HEK293 (cell line): ENCODE data around the gene FHDC1.

Experiments
- CTCF ChIA-PET: fragments of 350-600 bp; formaldehyde crosslinking; extraction: SDS; loops from one replicate; lab custom pipeline; 2021; ENCODE audit warnings: antibody characterized with exemption; lab: Yijun Ruan, JAX
- POLR2A ChIA-PET: fragments of 300-600 bp; formaldehyde crosslinking; extraction: SDS; loops from one replicate; lab custom pipeline; 2020; ENCODE audit warnings: antibody characterized with exemption, inconsistent platforms; lab: Yijun Ruan, JAX
- H3K27ac ChIP-seq: fragments of 200-500 bp; sonication (Bioruptor generic); 2 replicates; pipeline ENCODE4 v1.5.1; 2014; ENCODE audit warnings: low read depth, low read length, control low read depth, inconsistent platforms; ENCODE audit errors: extremely low read depth
- H3K36me3 ChIP-seq, 2 experiments: fragments of 200-500 bp in 1 of 2; sonication (Bioruptor generic) in 1 of 2; 1 replicate in 1 of 2; 2 replicates in 1 of 2; pipeline ENCODE4 v1.5.1; 2014 to 2017; ENCODE audit warnings: inconsistent platforms in 2 of 2, low read length in 2 of 2; ENCODE audit not compliant: control insufficient read depth in 2 of 2, insufficient read depth in 1 of 2
- H3K4me1 ChIP-seq: fragments of 200-500 bp; sonication (Bioruptor generic); 2 replicates; pipeline ENCODE4 v1.5.1; 2014; ENCODE audit warnings: mild to moderate bottlenecking, low read length, inconsistent platforms; ENCODE audit not compliant: control insufficient read depth, insufficient read depth
- H3K4me3 ChIP-seq: 2 replicates; pipeline ENCODE4 v1.5.1; 2011; ENCODE audit warnings: low read depth, mild to moderate bottlenecking, control low read depth, low read length, moderate library complexity
- H3K9me3 ChIP-seq: fragments of 200-500 bp; sonication (Bioruptor generic); 2 replicates; pipeline ENCODE4 v1.5.1; 2014; ENCODE audit warnings: low read depth, low read length, inconsistent platforms; ENCODE audit not compliant: control insufficient read depth, insufficient read depth
- HOXD13 ChIP-seq: sonication (generic); formaldehyde crosslinking; IDR thresholded peaks from 2 replicates; pipeline ENCODE4 v1.8.0; 2022; ENCODE audit warnings: missing genetic modification reagents, borderline replicate concordance
- TRIM28 ChIP-seq: IDR thresholded peaks from 2 replicates; pipeline ENCODE4 v1.6.1; 2011; ENCODE audit warnings: low read length, control low read depth, borderline replicate concordance
- WT1 ChIP-seq: fragments of 450-650 bp; formaldehyde crosslinking; IDR thresholded peaks from 2 replicates; pipeline ENCODE4 v1.5.1; 2016; ENCODE audit warnings: missing biosample characterization, missing genetic modification characterization
- ZNF132 ChIP-seq: fragments of 450-650 bp; formaldehyde crosslinking; IDR thresholded peaks from 2 replicates; pipeline ENCODE4 v1.5.1; 2017; ENCODE audit warnings: missing biosample characterization, missing genetic modification characterization, borderline replicate concordance
- ZNF302 ChIP-seq: fragments of 450-650 bp; formaldehyde crosslinking; IDR thresholded peaks from 2 replicates; pipeline ENCODE4 v1.5.1; 2016; ENCODE audit warnings: missing biosample characterization, missing genetic modification characterization, low read depth
- ZNF433 ChIP-seq: fragments of 450-650 bp; formaldehyde crosslinking; IDR thresholded peaks from 2 replicates; pipeline ENCODE4 v1.5.1; 2016; ENCODE audit warnings: missing biosample characterization, missing genetic modification characterization, low read depth
- ZNF521 ChIP-seq: fragments of 450-650 bp; formaldehyde crosslinking; IDR thresholded peaks from 2 replicates; pipeline ENCODE4 v1.5.1; 2017; ENCODE audit warnings: missing biosample characterization, mild to moderate bottlenecking, missing genetic modification characterization
- TF ChIP-seq, protein P1 (sequence below): fragments of 450-650 bp; formaldehyde crosslinking; IDR thresholded peaks from 2 replicates; pipeline ENCODE4; 2016; ENCODE audit warnings: missing biosample characterization, missing genetic modification characterization
- TF ChIP-seq, protein P2 (sequence below): fragments of 450-650 bp; formaldehyde crosslinking; IDR thresholded peaks from 2 replicates; pipeline ENCODE4 v1.5.1; 2016; ENCODE audit warnings: missing biosample characterization, missing genetic modification characterization
- TF ChIP-seq, protein P3 (sequence below): fragments of 450-650 bp; formaldehyde crosslinking; conservative IDR thresholded peaks from 2 replicates; pipeline ENCODE4 v1.5.1; 2016; ENCODE audit warnings: low read depth, missing biosample characterization, missing genetic modification characterization
- TF ChIP-seq, protein P4 (sequence below): fragments of 450-650 bp; formaldehyde crosslinking; IDR thresholded peaks from 2 replicates; pipeline ENCODE4 v1.5.1; 2016; ENCODE audit warnings: missing biosample characterization, missing genetic modification characterization
- TF ChIP-seq, protein P5 (sequence below): fragments of 450-650 bp; formaldehyde crosslinking; IDR thresholded peaks from 2 replicates; pipeline ENCODE4 v1.5.1; 2016; ENCODE audit warnings: missing biosample characterization, missing genetic modification characterization
- TF ChIP-seq, protein P6 (sequence below): fragments of 450-650 bp; formaldehyde crosslinking; IDR thresholded peaks from 2 replicates; pipeline ENCODE4 v1.5.1; 2016; ENCODE audit warnings: missing biosample characterization, missing genetic modification characterization

The FHDC1 gene

DNA sequence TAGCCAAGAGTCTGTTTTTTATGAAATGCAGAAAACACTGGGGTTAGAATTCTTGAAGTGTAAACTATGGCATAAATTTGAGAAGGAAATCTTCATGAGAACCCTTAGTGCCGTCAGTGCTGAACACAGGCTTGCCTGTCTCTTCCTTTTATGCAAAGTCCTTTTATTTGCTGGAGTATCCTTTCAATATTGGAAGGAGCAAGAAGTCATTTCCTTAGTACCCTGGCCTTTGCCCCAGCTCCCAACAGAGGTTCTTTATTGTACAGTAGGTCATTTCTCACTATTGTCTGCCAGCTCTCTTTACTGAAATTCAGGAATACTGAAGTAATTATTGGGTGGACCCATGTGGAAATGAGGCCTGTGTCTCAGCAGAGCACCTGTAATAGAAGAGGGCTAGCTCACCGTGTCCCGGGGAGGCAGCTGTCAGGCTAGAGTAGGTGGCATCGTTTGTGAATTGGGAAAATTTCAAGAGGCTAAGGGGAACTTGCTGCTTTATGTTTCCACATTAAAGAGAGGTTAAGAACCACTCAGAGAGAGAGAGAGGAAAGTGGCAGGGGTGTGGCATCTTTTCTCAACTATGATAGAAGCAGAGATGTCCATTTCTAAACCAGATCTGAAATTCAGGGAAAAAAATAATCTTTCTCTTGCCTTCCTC lies 8.7 kb downstream of the FHDC1 start (continued):
- TF ChIP-seq, protein P1, sequence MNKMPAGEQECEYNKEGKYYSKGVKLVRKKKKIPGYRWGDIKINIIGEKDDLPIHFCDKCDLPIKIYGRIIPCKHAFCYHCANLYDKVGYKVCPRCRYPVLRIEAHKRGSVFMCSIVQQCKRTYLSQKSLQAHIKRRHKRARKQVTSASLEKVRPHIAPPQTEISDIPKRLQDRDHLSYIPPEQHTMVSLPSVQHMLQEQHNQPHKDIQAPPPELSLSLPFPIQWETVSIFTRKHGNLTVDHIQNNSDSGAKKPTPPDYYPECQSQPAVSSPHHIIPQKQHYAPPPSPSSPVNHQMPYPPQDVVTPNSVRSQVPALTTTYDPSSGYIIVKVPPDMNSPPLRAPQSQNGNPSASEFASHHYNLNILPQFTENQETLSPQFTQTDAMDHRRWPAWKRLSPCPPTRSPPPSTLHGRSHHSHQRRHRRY (tag by site-specific recombination) = no peak
- TF ChIP-seq TRIM28 = no peak
- no peak for TF ChIP-seq ZNF433 (tag by site-specific recombination)
- TF ChIP-seq, protein P2, sequence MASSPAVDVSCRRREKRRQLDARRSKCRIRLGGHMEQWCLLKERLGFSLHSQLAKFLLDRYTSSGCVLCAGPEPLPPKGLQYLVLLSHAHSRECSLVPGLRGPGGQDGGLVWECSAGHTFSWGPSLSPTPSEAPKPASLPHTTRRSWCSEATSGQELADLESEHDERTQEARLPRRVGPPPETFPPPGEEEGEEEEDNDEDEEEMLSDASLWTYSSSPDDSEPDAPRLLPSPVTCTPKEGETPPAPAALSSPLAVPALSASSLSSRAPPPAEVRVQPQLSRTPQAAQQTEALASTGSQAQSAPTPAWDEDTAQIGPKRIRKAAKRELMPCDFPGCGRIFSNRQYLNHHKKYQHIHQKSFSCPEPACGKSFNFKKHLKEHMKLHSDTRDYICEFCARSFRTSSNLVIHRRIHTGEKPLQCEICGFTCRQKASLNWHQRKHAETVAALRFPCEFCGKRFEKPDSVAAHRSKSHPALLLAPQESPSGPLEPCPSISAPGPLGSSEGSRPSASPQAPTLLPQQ = no peak
- TF ChIP-seq, protein P3, sequence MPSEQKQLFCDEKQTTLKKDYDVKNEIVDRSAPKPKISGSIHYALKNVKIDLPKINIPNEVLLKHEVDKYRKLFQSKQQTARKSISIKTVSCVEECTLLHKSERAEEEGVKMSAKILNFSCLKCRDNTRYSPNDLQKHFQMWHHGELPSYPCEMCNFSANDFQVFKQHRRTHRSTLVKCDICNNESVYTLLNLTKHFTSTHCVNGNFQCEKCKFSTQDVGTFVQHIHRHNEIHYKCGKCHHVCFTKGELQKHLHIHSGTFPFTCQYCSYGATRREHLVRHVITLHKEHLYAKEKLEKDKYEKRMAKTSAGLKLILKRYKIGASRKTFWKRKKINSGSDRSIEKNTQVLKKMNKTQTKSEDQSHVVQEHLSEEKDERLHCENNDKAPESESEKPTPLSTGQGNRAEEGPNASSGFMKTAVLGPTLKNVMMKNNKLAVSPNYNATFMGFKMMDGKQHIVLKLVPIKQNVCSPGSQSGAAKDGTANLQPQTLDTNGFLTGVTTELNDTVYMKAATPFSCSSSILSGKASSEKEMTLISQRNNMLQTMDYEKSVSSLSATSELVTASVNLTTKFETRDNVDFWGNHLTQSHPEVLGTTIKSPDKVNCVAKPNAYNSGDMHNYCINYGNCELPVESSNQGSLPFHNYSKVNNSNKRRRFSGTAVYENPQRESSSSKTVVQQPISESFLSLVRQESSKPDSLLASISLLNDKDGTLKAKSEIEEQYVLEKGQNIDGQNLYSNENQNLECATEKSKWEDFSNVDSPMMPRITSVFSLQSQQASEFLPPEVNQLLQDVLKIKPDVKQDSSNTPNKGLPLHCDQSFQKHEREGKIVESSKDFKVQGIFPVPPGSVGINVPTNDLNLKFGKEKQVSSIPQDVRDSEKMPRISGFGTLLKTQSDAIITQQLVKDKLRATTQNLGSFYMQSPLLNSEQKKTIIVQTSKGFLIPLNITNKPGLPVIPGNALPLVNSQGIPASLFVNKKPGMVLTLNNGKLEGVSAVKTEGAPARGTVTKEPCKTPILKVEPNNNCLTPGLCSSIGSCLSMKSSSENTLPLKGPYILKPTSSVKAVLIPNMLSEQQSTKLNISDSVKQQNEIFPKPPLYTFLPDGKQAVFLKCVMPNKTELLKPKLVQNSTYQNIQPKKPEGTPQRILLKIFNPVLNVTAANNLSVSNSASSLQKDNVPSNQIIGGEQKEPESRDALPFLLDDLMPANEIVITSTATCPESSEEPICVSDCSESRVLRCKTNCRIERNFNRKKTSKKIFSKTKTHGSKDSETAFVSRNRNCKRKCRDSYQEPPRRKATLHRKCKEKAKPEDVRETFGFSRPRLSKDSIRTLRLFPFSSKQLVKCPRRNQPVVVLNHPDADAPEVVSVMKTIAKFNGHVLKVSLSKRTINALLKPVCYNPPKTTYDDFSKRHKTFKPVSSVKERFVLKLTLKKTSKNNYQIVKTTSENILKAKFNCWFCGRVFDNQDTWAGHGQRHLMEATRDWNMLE (tag by site-specific recombination) = no peak
- TF ChIP-seq, protein P4, sequence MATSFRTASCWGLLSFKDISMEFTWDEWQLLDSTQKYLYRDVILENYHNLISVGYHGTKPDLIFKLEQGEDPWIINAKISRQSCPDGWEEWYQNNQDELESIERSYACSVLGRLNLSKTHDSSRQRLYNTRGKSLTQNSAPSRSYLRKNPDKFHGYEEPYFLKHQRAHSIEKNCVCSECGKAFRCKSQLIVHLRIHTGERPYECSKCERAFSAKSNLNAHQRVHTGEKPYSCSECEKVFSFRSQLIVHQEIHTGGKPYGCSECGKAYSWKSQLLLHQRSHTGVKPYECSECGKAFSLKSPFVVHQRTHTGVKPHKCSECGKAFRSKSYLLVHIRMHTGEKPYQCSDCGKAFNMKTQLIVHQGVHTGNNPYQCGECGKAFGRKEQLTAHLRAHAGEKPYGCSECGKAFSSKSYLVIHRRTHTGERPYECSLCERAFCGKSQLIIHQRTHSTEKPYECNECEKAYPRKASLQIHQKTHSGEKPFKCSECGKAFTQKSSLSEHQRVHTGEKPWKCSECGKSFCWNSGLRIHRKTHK = no peak

DNA sequence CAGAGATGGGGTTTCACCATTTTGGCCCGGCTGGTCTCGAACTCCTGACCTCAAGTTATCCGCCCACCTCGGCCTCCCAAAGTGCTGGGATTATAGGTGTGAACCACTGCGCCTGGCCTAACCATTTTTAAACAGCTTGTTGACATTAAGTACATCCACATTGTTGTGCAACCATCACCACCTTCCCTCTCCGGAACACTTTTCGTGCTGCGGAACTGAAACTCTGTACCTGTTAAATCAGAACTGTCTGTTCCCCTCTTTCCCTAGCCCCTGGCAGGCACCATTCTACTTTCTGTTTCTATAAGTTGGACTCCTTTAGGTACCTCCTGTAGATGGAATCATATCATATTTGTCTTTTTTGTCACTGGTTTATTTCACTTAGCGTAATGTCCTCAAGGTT lies 9.5 kb downstream of the FHDC1 start:
- Histone ChIP-seq H3K36me3 (no peaks in the 10 kb centered on the region), H3K4me3 (no peak overlapping the region), H3K27ac (no peak overlapping the region), H3K4me1 (no peaks in the 10 kb centered on the region), H3K9me3 (no peaks in the 10 kb centered on the region)
- POLR2A ChIA-PET = no interaction called here
- TF ChIP-seq, protein P5, sequence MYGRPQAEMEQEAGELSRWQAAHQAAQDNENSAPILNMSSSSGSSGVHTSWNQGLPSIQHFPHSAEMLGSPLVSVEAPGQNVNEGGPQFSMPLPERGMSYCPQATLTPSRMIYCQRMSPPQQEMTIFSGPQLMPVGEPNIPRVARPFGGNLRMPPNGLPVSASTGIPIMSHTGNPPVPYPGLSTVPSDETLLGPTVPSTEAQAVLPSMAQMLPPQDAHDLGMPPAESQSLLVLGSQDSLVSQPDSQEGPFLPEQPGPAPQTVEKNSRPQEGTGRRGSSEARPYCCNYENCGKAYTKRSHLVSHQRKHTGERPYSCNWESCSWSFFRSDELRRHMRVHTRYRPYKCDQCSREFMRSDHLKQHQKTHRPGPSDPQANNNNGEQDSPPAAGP (tag by site-specific recombination) = no peak
- TF ChIP-seq HOXD13 (CRISPR knock-in tag) = no peak
- TF ChIP-seq ZNF132 (tag by site-specific recombination) = no peak
- no peak for TF ChIP-seq ZNF521 (tag by site-specific recombination)
- TF ChIP-seq, protein P6, sequence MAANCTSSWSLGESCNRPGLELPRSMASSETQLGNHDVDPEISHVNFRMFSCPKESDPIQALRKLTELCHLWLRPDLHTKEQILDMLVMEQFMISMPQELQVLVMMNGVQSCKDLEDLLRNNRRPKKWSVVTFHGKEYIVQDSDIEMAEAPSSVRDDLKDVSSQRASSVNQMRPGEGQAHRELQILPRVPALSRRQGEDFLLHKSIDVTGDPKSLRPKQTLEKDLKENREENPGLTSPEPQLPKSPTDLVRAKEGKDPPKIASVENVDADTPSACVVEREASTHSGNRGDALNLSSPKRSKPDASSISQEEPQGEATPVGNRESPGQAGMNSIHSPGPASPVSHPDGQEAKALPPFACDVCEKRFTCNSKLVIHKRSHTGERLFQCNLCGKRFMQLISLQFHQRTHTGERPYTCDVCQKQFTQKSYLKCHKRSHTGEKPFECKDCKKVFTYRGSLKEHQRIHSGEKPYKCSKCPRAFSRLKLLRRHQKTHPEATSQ (tag by site-specific recombination) = no peak
- TF ChIP-seq WT1 (tag by site-specific recombination) = no peak
- TF ChIP-seq ZNF302 = no peak
- CTCF ChIA-PET = no interaction called here
